ENCODE measurements around the gene ATP6V0E1.

GRCh38 chr5:173015192-173015591 is 31.6 kb downstream of the ATP6V0E1 start:
- TF ChIP-seq CTCF (IDR thresholded peaks at IDR 0.05) (no peak), POLR2A (IDR thresholded peaks at IDR 0.05) (no peak)

Data from testis (tissue), 2 donors.